HG03520 (cell line): ENCODE data around the gene TWNK.

Experiments used
- ATAC-seq: cut with Tn5 transposase; IDR thresholded peaks from one replicate; pipeline ENCODE4 v1.9.1; 2021; ENCODE audit warnings: mild to moderate bottlenecking, moderate library complexity; ENCODE audit not compliant: unreplicated experiment

The TWNK gene

GRCh38 chr10:100986952-100987684, at the start of gene TWNK, which contains the start of gene MRPL43:
Gene TWNK, plus strand, starts transcription at chr10:100987543. Its CDS starts 668 bp downstream, at chr10:100988211.
Gene MRPL43, minus strand, starts transcription at chr10:100987497. Its CDS starts 54 bp downstream, at chr10:100987443.
- ATAC-seq = peak; percentile 79

- no peak for ATAC-seq
These were observed 47.5 kb upstream of the TWNK start for GRCh38 chr10:100939763-100940344.

- ATAC-seq = no peak
These were observed 45.1 kb upstream of the TWNK start for GRCh38 chr10:100942229-100942628.

GRCh38 chr10:100943508-100943907, 43.8 kb upstream of the TWNK start:
- no peak for ATAC-seq

- ATAC-seq = no peak
These were observed 41.6 kb upstream of the TWNK start for GRCh38 chr10:100945754-100946153.

- no peak for ATAC-seq
These were observed 38.4 kb upstream of the TWNK start for GRCh38 chr10:100948916-100949315.

GRCh38 chr10:100960251-100960650, 27.1 kb upstream of the TWNK start:
- no peak for ATAC-seq

- ATAC-seq = no peak
These were observed 24.8 kb upstream of the TWNK start for GRCh38 chr10:100962351-100963080.

GRCh38 chr10:100963826-100964225, 23.5 kb upstream of the TWNK start:
- no peak for ATAC-seq

- ATAC-seq = no peak
These were observed 21.5 kb upstream of the TWNK start for GRCh38 chr10:100965820-100966219.

- ATAC-seq = no peak
These were observed 20.5 kb upstream of the TWNK start for GRCh38 chr10:100966887-100967286.

- ATAC-seq = no peak
These were observed 20.0 kb upstream of the TWNK start for GRCh38 chr10:100967332-100967731.

GRCh38 chr10:100968062-100968736, 19.1 kb upstream of the TWNK start:
- ATAC-seq = no peak

- ATAC-seq = no peak
These were observed 18.5 kb upstream of the TWNK start for GRCh38 chr10:100968863-100969186.

- no peak for ATAC-seq
These were observed 17.9 kb upstream of the TWNK start, which contains the start of gene SEMA4G for GRCh38 chr10:100969187-100970075. Gene SEMA4G, plus strand, starts transcription at chr10:100969504. Its CDS starts 3,409 bp downstream, at chr10:100972913.

- no peak for ATAC-seq
These were observed 17.0 kb upstream of the TWNK start for GRCh38 chr10:100970076-100970913.

- ATAC-seq = no peak
These were observed 16.2 kb upstream of the TWNK start for GRCh38 chr10:100970914-100971811.

- no peak for ATAC-seq
These were observed 15.0 kb upstream of the TWNK start for GRCh38 chr10:100972115-100972903.
